CD4-positive, alpha-beta T cell treated with Interleukin-12 subunit alpha and Interleukin-12 subunit beta, for 1 hour (primary cell): ENCODE data around the gene SLC26A6.
A peak's percentile ranks its signal among the peaks of the same experiment; 100 is the strongest.

Experiments used
- DNase-seq: peaks from one replicate; pipeline ENCODE4 v3.0.0-alpha.2; 2020

The SLC26A6 gene

GRCh38 chr3:48661501-48662144 is 26.4 kb upstream of the SLC26A6 start:
- DNase-seq: peak; percentile 75

GRCh38 chr3:48660800-48661400 is 25.6 kb upstream of the SLC26A6 start:
- no peak for DNase-seq

GRCh38 chr3:48656841-48657281 is 21.6 kb upstream of the SLC26A6 start:
- peak; percentile 52 for DNase-seq

- DNase-seq: peak; percentile 89
Measured at GRCh38 chr3:48656061-48656840, 21.0 kb upstream of the SLC26A6 start.

GRCh38 chr3:48655606-48656005 is 20.3 kb upstream of the SLC26A6 start:
- DNase-seq: peak; percentile 59

- DNase-seq: no peak
Measured at GRCh38 chr3:48655063-48655462, 19.8 kb upstream of the SLC26A6 start.

GRCh38 chr3:48652923-48653715 is 17.9 kb upstream of the SLC26A6 start:
- DNase-seq: no peak

- DNase-seq: no peak
Measured at GRCh38 chr3:48651771-48652170, 16.5 kb upstream of the SLC26A6 start.

GRCh38 chr3:48650723-48651122 is 15.5 kb upstream of the SLC26A6 start:
- DNase-seq: no peak

GRCh38 chr3:48648188-48648850 is 13.1 kb upstream of the SLC26A6 start:
- no peak for DNase-seq

- no peak for DNase-seq
Measured at GRCh38 chr3:48647714-48648113, 12.5 kb upstream of the SLC26A6 start.

- DNase-seq: no peak
Measured at GRCh38 chr3:48644898-48645760, 9.9 kb upstream of the SLC26A6 start.

GRCh38 chr3:48642605-48643004 is 7.3 kb upstream of the SLC26A6 start:
- DNase-seq: no peak

GRCh38 chr3:48641396-48641795 is 6.1 kb upstream of the SLC26A6 start:
- no peak for DNase-seq

GRCh38 chr3:48639944-48640606 is 4.8 kb upstream of the SLC26A6 start:
- DNase-seq: no peak

GRCh38 chr3:48637305-48637704 is 2.0 kb upstream of the SLC26A6 start:
- no peak for DNase-seq

- DNase-seq: no peak
Measured at GRCh38 chr3:48636149-48636655, 941 bp upstream of the SLC26A6 start.

GRCh38 chr3:48634661-48635221 is 520 bp downstream of the SLC26A6 start:
- DNase-seq: peak; percentile 34

GRCh38 chr3:48633743-48634142 is 1.5 kb downstream of the SLC26A6 start:
- no peak for DNase-seq

- DNase-seq: no peak
Measured at GRCh38 chr3:48633256-48633655, 2.0 kb downstream of the SLC26A6 start.
